ENCODE measurements around the gene NEFH. TPM values are rescaled to one million over a fixed set of nuclear protein-coding genes. Genes with fewer than 3 reads are reported as not detected.

Gene NEFH
- total RNA-seq, 6 experiments from 2014 or later: 0.06 to 0.40 (median 0.09) TPM; not detected in 1

- Histone ChIP-seq H3K36me3 (peaks cover 0 to 71% (median 19%) of the 10 kb centered on the region in 4 donors), H3K4me1 (peaks cover 0 to 23% (median 10%) of the 10 kb centered on the region in 4 donors), H3K27me3 (no peaks in the 10 kb centered on the region), H3K9me3 (no peaks in the 10 kb centered on the region), H3K4me3 (no peak overlapping the region), H3K27ac (peak overlapping the region in 2 of 3 donors; percentile 30 to 45)
- 36% methylated on average over 5 of the region's 5 CpGs for WGBS (ENCODE audit: insufficient coverage, low coverage, low lambda C conversion rate, missing lambda C conversion rate)
- DNase-seq: peak; percentile 52 to 84 (median 78)
- intact Hi-C loops (cut with DNase I): no loop called here
- ATAC-seq: peak; percentile 89 to 96 (median 94)
- TF ChIP-seq CTCF (IDR thresholded peaks at IDR 0.05): no peak
- no peak for TF ChIP-seq POLR2A (IDR thresholded peaks at IDR 0.05)
Measured at GRCh38 chr22:29517215-29517908, 37.3 kb downstream of the NEFH start.

- no peak overlapping the region for H3K4me3 ChIP-seq
- WGBS (ENCODE audit: insufficient coverage, low coverage, low lambda C conversion rate, missing lambda C conversion rate): no CpG with 5 or more reads among the region's 5 CpGs
- H3K9me3 ChIP-seq: no peaks in the 10 kb centered on the region
- peaks cover 0 to 67% (median 17%) of the 10 kb centered on the region in 4 donors for H3K36me3 ChIP-seq
- intact Hi-C loops (cut with DNase I): no loop called here
- H3K27me3 ChIP-seq: no peaks in the 10 kb centered on the region
- peak overlapping the region in 1 of 3 donors; percentile 55 for H3K27ac ChIP-seq
- ATAC-seq: no peak
- TF ChIP-seq POLR2A (IDR thresholded peaks at IDR 0.05) (no peak), CTCF (IDR thresholded peaks at IDR 0.05) (no peak)
- DNase-seq: no peak
- H3K4me1 ChIP-seq: peaks cover 0 to 24% (median 10%) of the 10 kb centered on the region in 4 donors
Measured at GRCh38 chr22:29518427-29518826, 38.4 kb downstream of the NEFH start.

- H3K4me1 ChIP-seq: peaks cover 0 to 35% (median 16%) of the 10 kb centered on the region in 4 donors
- no peaks in the 10 kb centered on the region for H3K27me3 ChIP-seq
- no peak for ATAC-seq
- TF ChIP-seq CTCF (IDR thresholded peaks at IDR 0.05) (no peak), POLR2A (IDR thresholded peaks at IDR 0.05) (no peak)
- intact Hi-C loops (cut with DNase I): no loop called here
- H3K9me3 ChIP-seq: no peaks in the 10 kb centered on the region
- H3K27ac ChIP-seq: no peak overlapping the region
- no peak overlapping the region for H3K4me3 ChIP-seq
- DNase-seq: no peak
- peaks cover 0 to 67% (median 17%) of the 10 kb centered on the region in 4 donors for H3K36me3 ChIP-seq
- no CpG with 5 or more reads among the region's 1 CpG for WGBS (ENCODE audit: insufficient coverage, low coverage, low lambda C conversion rate, missing lambda C conversion rate)
Measured at GRCh38 chr22:29519996-29520395, 40.0 kb downstream of the NEFH start.

- intact Hi-C loops (cut with DNase I): no loop called here
- no peaks in the 10 kb centered on the region for H3K27me3 ChIP-seq
- no peak overlapping the region for H3K27ac ChIP-seq
- DNase-seq (no peak), ATAC-seq (peak in 1 of 4 donors; percentile 4)
- H3K4me3 ChIP-seq: no peak overlapping the region
- TF ChIP-seq POLR2A (IDR thresholded peaks at IDR 0.05): no peak
- TF ChIP-seq CTCF (IDR thresholded peaks at IDR 0.05): no peak
- peaks cover 0 to 65% (median 21%) of the 10 kb centered on the region in 4 donors for H3K36me3 ChIP-seq
- WGBS (ENCODE audit: insufficient coverage, low coverage, low lambda C conversion rate, missing lambda C conversion rate): 80% methylated on average over 4 of the region's 4 CpGs
- peaks cover 0 to 35% (median 16%) of the 10 kb centered on the region in 4 donors for H3K4me1 ChIP-seq
- no peaks in the 10 kb centered on the region for H3K9me3 ChIP-seq
Measured at GRCh38 chr22:29520851-29521250, 40.8 kb downstream of the NEFH start.

Data from right lobe of liver (tissue), 6 donors.